ENCODE measurements around the gene TMEM39A.

GRCh38 chr3:119405315-119405714 lies 58.1 kb downstream of the TMEM39A start:
- TF ChIP-seq POLR2A (IDR thresholded peaks at IDR 0.05; ENCODE audit: low read length) (no peak), GATA1 (IDR thresholded peaks at IDR 0.05; ENCODE audit: low read depth, low read length) (no peak)

All from erythroblast (primary cell).